ENCODE measurements around the gene GRK2. TPM values are rescaled to one million over a fixed set of nuclear protein-coding genes. Genes with fewer than 3 reads are reported as not detected.

Gene GRK2
- total RNA-seq, 1 donor from 2014 or later: 92.7 TPM

DNA sequence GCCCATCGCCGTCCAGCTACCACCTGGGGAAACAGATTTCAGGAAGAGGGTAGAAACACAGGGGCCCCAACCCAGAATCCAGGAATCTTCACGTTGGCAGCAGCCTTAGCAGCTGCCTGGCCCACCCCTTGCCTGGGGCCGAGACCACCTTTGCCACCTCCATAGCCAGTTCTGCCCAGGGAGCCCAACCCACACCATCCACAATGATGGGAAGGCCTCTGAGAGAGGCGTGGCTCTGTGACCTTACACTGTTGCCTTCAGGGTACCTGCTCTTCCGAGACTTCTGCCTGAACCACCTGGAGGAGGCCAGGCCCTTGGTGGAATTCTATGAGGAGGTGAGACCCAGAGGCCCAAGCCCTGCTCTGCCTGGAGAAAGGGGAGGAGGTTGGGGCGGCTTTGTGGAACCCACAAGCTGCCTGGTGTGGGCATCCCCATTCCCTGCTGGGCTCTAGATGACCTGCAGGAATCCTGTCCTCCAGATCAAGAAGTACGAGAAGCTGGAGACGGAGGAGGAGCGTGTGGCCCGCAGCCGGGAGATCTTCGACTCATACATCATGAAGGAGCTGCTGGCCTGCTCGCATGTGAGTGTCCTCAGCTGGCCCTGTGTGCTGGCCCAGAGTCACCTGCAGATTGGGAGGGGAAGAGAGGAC lies 12.8 kb downstream of the GRK2 start:
- no peaks in the 10 kb centered on the region for H3K9me3 Mint-ChIP-seq (ENCODE audit: unreplicated experiment)
- H3K36me3 Mint-ChIP-seq (ENCODE audit: low read depth, unreplicated experiment): peaks cover 16% of the 10 kb centered on the region
- TF ChIP-seq, protein P1, sequence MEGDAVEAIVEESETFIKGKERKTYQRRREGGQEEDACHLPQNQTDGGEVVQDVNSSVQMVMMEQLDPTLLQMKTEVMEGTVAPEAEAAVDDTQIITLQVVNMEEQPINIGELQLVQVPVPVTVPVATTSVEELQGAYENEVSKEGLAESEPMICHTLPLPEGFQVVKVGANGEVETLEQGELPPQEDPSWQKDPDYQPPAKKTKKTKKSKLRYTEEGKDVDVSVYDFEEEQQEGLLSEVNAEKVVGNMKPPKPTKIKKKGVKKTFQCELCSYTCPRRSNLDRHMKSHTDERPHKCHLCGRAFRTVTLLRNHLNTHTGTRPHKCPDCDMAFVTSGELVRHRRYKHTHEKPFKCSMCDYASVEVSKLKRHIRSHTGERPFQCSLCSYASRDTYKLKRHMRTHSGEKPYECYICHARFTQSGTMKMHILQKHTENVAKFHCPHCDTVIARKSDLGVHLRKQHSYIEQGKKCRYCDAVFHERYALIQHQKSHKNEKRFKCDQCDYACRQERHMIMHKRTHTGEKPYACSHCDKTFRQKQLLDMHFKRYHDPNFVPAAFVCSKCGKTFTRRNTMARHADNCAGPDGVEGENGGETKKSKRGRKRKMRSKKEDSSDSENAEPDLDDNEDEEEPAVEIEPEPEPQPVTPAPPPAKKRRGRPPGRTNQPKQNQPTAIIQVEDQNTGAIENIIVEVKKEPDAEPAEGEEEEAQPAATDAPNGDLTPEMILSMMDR (IDR thresholded peaks at IDR 0.05; ENCODE audit: unreplicated experiment): no peak
- no peak overlapping the region for H3K27ac Mint-ChIP-seq (ENCODE audit: unreplicated experiment)
- DNase-seq (ENCODE audit: low spot score): no peak
- H3K4me3 Mint-ChIP-seq (ENCODE audit: unreplicated experiment): no peak overlapping the region
- H3K4me1 Mint-ChIP-seq (ENCODE audit: unreplicated experiment): peaks cover 34% of the 10 kb centered on the region
- H3K27me3 Mint-ChIP-seq (ENCODE audit: unreplicated experiment): peaks cover 13% of the 10 kb centered on the region

DNA sequence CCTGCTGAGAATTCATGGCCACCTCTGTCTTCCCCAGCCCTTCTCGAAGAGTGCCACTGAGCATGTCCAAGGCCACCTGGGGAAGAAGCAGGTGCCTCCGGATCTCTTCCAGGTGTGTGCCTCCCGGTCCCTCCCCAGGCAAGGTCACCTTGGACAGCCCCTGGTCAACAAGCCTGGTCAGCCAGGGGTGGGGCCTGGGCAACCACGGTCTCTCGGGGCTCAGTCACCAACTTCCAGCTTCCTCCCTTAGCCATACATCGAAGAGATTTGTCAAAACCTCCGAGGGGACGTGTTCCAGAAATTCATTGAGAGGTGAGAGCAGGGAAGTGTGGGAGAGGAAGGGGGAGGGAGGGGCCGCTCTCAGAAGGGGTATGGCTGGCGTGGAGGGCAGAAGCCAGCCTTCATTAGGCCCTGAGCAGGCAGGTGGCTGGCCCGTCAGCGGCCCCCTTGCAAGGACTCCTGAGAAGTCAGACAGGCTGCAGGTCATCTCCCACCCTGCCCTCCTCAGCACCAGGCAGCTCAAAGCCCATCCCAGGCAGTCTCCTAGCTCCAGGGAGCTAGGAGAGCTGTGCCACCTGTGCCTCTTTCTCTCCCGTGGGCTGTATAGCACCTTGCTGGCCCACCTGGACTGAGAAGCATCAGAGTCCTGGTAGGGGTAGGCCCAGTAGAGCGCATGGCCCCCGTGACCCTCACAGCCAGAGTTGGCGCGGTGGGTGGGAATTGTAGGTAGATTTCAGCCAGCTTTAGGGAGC lies 13.5 kb downstream of the GRK2 start:
- Mint-ChIP-seq H3K36me3 (ENCODE audit: low read depth, unreplicated experiment) (peaks cover 16% of the 10 kb centered on the region), H3K4me1 (ENCODE audit: unreplicated experiment) (peaks cover 30% of the 10 kb centered on the region), H3K9me3 (ENCODE audit: unreplicated experiment) (no peaks in the 10 kb centered on the region), H3K4me3 (ENCODE audit: unreplicated experiment) (no peak overlapping the region), H3K27ac (ENCODE audit: unreplicated experiment) (peak overlapping the region; percentile 72), H3K27me3 (ENCODE audit: unreplicated experiment) (peaks cover 13% of the 10 kb centered on the region)
- TF ChIP-seq, protein P1 (IDR thresholded peaks at IDR 0.05; ENCODE audit: unreplicated experiment): no peak
- no peak for DNase-seq (ENCODE audit: low spot score)

DNA sequence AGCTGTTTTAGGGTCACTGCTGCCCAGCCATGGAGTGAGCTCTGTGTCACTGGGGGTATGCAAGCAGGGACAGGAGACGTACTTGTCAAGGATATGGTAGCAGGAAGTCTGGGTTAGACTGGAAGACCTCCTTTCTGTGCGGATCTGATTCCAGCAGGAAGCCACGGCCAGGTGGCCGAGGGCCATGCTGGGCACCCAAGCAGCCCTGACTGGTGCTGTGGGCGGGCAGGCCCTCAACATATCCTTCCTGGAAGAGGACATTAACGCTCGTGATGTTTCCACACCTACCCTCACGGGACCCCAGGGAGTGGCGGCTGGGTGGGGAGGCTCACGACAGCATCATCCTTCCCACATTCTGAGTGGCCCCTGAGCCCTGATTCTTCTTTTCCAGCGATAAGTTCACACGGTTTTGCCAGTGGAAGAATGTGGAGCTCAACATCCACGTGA lies 14.1 kb downstream of the GRK2 start:
- DNase-seq (ENCODE audit: low spot score): no peak
- H3K36me3 Mint-ChIP-seq (ENCODE audit: low read depth, unreplicated experiment): peaks cover 16% of the 10 kb centered on the region
- H3K27ac Mint-ChIP-seq (ENCODE audit: unreplicated experiment): peak overlapping the region; percentile 72
- H3K9me3 Mint-ChIP-seq (ENCODE audit: unreplicated experiment): no peaks in the 10 kb centered on the region
- H3K4me3 Mint-ChIP-seq (ENCODE audit: unreplicated experiment): no peak overlapping the region
- TF ChIP-seq, protein P1 (IDR thresholded peaks at IDR 0.05; ENCODE audit: unreplicated experiment): no peak
- peaks cover 13% of the 10 kb centered on the region for H3K27me3 Mint-ChIP-seq (ENCODE audit: unreplicated experiment)
- peaks cover 25% of the 10 kb centered on the region for H3K4me1 Mint-ChIP-seq (ENCODE audit: unreplicated experiment)

GRCh38 chr11:67280788-67281551 lies 14.7 kb downstream of the GRK2 start:
- H3K27ac Mint-ChIP-seq (ENCODE audit: unreplicated experiment): no peak overlapping the region
- H3K9me3 Mint-ChIP-seq (ENCODE audit: unreplicated experiment): no peaks in the 10 kb centered on the region
- TF ChIP-seq, protein P1 (IDR thresholded peaks at IDR 0.05; ENCODE audit: unreplicated experiment): no peak

More at GRCh38 chr11:67280788-67281551, 14.7 kb downstream of the GRK2 start:
- Mint-ChIP-seq H3K4me1 (ENCODE audit: unreplicated experiment) (peaks cover 20% of the 10 kb centered on the region), H3K27me3 (ENCODE audit: unreplicated experiment) (peaks cover 12% of the 10 kb centered on the region), H3K36me3 (ENCODE audit: low read depth, unreplicated experiment) (peaks cover 16% of the 10 kb centered on the region), H3K4me3 (ENCODE audit: unreplicated experiment) (no peak overlapping the region)
- no peak for DNase-seq (ENCODE audit: low spot score)

Data from endothelial cell (in vitro differentiated cells).